Trophoblast cell (in vitro differentiated cells and primary cell): ENCODE results near the gene SCAF4.

Experiments
- DNase-seq, 2 donors: peaks; one replicate each; pipeline ENCODE4 v3.0.0-alpha.2; 2016
- H2AFZ ChIP-seq: 2 replicates; pipeline ENCODE4 v1.6.1; 2013; ENCODE audit warnings: low read length, moderate library complexity, mild to moderate bottlenecking; ENCODE audit not compliant: insufficient read depth, poor library complexity
- H2AK5ac ChIP-seq: 2 replicates; pipeline ENCODE4 v1.6.1; 2013; ENCODE audit warnings: mild to moderate bottlenecking, low read length
- H2BK120ac ChIP-seq: 2 replicates; pipeline ENCODE4 v1.6.1; 2013; ENCODE audit warnings: low read length, mild to moderate bottlenecking, moderate library complexity; ENCODE audit not compliant: insufficient read depth, poor library complexity
- H2BK12ac ChIP-seq: 2 replicates; pipeline ENCODE4 v1.6.1; 2013; ENCODE audit warnings: mild to moderate bottlenecking, low read length, moderate library complexity
- H2BK5ac ChIP-seq: 2 replicates; pipeline ENCODE4 v1.6.1; 2013; ENCODE audit warnings: low read length, low read depth, moderate library complexity, mild to moderate bottlenecking; ENCODE audit not compliant: poor library complexity
- H3K14ac ChIP-seq: 2 replicates; pipeline ENCODE4 v1.6.1; 2013; ENCODE audit warnings: mild to moderate bottlenecking, low read length
- H3K18ac ChIP-seq: 2 replicates; pipeline ENCODE4 v1.6.1; 2013; ENCODE audit warnings: mild to moderate bottlenecking, low read length
- H3K23ac ChIP-seq: 2 replicates; pipeline ENCODE4 v1.6.1; 2013; ENCODE audit warnings: low read length
- H3K27ac ChIP-seq: 2 replicates; pipeline ENCODE4 v1.5.1; 2013; ENCODE audit warnings: low read depth, mild to moderate bottlenecking, inconsistent platforms, low read length, moderate library complexity
- H3K27me3 ChIP-seq: 2 replicates; pipeline ENCODE4 v1.6.1; 2013; ENCODE audit warnings: inconsistent platforms, mild to moderate bottlenecking, low read length, moderate library complexity; ENCODE audit not compliant: insufficient read depth
- H3K36me3 ChIP-seq, 2 experiments: 1 replicate in 1 of 2; 2 replicates in 1 of 2; pipeline ENCODE4 v1.6.1; 2013; ENCODE audit warnings: low read length in 2 of 2, mild to moderate bottlenecking in 2 of 2, moderate library complexity in 1 of 2; ENCODE audit not compliant: insufficient read depth in 2 of 2, control insufficient read depth in 1 of 2
- H3K4ac ChIP-seq: 2 replicates; pipeline ENCODE4 v1.6.1; 2013; ENCODE audit warnings: low read depth, mild to moderate bottlenecking, low read length, moderate library complexity
- H3K4me1 ChIP-seq, 2 experiments: 1 replicate in 1 of 2; 2 replicates in 1 of 2; pipeline ENCODE4 v1.6.1; 2013; ENCODE audit warnings: low read length in 2 of 2, mild to moderate bottlenecking in 2 of 2, moderate library complexity in 1 of 2; ENCODE audit not compliant: insufficient read depth in 2 of 2, control insufficient read depth in 1 of 2
- H3K4me2 ChIP-seq: 2 replicates; pipeline ENCODE4 v1.6.1; 2013; ENCODE audit warnings: inconsistent platforms, mild to moderate bottlenecking, low read length, moderate library complexity
- H3K4me3 ChIP-seq: 2 replicates; pipeline ENCODE4 v1.5.1; 2013; ENCODE audit warnings: mild to moderate bottlenecking, low read depth, low read length, inconsistent platforms
- H3K79me1 ChIP-seq: one replicate; pipeline ENCODE4 v1.6.1; 2013; ENCODE audit warnings: low read length
- H3K79me2 ChIP-seq: 2 replicates; pipeline ENCODE4 v1.6.1; 2013; ENCODE audit warnings: low read length, mild to moderate bottlenecking; ENCODE audit not compliant: control insufficient read depth, insufficient read depth, poor library complexity
- H3K9ac ChIP-seq: 2 replicates; pipeline ENCODE4 v1.6.1; 2013; ENCODE audit warnings: mild to moderate bottlenecking, low read length
- H3K9me3 ChIP-seq: 2 replicates; pipeline ENCODE4 v1.6.1; 2013; ENCODE audit warnings: low read depth, mild to moderate bottlenecking, control low read depth, inconsistent platforms, low read length; ENCODE audit not compliant: insufficient read depth
- H4K12ac ChIP-seq: 2 replicates; pipeline ENCODE4 v1.6.1; 2013; ENCODE audit warnings: low read depth, mild to moderate bottlenecking, low read length, moderate library complexity
- H4K8ac ChIP-seq: 2 replicates; pipeline ENCODE4 v1.6.1; 2013; ENCODE audit warnings: low read depth, mild to moderate bottlenecking, low read length, moderate library complexity
- H4K91ac ChIP-seq: one replicate; pipeline ENCODE4 v1.6.1; 2013; ENCODE audit warnings: low read depth, mild to moderate bottlenecking, low read length, moderate library complexity
- WGBS: extraction: QIAGEN DNeasy Blood & Tissue Kit; methylation state at CpG from one replicate; pipeline ENCODE4 v1.1.7; 2013; ENCODE audit warnings: missing lambda C conversion rate; ENCODE audit not compliant: insufficient read length, insufficient coverage; ENCODE audit errors: extremely low coverage; 5-methylcytosine and 5-hydroxymethylcytosine counted together

Gene SCAF4

DNA sequence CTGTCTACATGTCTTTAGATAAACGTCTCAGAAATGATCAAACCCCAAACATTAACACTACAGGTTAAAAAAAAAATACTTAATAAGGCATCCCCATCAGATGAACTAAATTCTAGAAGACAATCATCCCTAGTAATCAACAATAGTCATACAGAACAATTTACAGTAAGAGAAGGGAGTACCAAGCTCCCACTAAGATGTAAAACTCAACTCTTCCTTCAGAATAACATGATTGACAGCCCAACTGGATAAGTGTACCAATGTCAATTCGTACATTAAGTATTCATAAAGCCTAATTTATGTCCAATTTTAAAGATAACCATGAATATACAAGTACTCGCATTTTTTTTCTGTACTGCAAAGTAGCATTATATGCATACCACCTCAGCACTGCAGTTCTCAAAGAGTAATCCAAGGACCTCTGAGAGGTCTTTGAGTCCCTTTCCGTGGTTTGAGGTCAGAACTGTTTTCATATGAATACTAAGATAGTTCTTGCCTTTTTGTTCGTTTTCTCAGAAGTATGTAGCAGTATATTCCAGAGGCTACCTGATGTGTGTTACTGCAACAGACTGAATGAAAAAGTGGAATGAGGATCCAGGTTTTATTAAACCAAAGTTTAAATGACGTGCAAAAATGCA, 6.6 kb downstream of the SCAF4 start:
- Histone ChIP-seq H2BK12ac (no peak overlapping the region), H4K91ac (no peak overlapping the region), H3K27me3 (no peaks in the 10 kb centered on the region), H3K36me3 (peaks cover 0 to 3% of the 10 kb centered on the region in 2 experiments), H3K79me2 (peaks cover 15% of the 10 kb centered on the region), H3K4ac (no peak overlapping the region), H2AK5ac (no peak overlapping the region), H3K23ac (no peak overlapping the region), H2AFZ (no peak overlapping the region), H2BK120ac (no peak overlapping the region), H3K9me3 (no peaks in the 10 kb centered on the region), H3K4me3 (no peak overlapping the region), H3K4me2 (no peak overlapping the region), H3K27ac (no peak overlapping the region), H3K4me1 (no peaks in the 10 kb centered on the region), H3K14ac (no peak overlapping the region), H4K12ac (no peak overlapping the region), H4K8ac (no peak overlapping the region), H3K18ac (no peak overlapping the region), H3K79me1 (no peaks in the 10 kb centered on the region), H3K9ac (no peak overlapping the region), H2BK5ac (no peak overlapping the region)
- DNase-seq, result no peak
- WGBS, result no CpG with 5 or more reads among the region's 6 CpGs

DNA sequence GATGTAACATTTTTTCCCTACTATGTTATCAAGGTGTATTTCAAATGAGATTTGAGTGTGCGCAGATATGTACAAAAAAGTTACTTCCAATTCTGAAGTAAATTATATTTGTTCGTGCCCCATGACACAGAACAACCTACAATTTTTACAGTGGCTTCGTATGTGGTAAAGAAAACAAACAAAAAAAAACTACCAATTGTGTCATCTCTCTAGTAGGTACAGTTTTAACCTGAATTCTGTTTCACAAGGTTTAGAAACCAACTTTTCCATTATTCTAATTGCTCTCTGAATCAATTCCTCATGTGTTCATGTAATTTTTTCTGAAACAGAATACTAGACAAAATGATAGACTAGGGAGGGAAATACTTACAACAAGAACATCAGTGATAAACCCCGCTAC, 7.4 kb downstream of the SCAF4 start:
- no peaks in the 10 kb centered on the region for H3K27me3 ChIP-seq

DNA sequence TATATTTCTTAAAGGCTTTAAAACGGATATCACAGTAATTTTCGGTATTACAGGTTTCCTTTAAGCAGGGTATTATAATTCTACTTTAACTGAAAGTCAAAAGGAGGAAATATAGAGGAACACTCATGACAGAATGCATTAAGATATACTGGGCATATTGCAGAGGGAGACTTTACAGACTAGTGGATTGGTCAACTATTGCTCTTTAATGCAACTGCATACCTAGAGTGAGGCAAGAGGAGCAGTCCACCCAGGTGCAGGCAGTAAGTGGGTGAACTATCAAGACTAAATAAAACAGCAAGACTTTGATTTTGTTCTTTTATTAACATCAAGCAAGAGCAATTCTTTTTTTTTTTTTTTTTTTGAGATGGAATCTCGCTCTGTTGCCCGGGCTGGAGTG, 10.5 kb downstream of the SCAF4 start:
- H2AFZ ChIP-seq, result no peak overlapping the region
- H3K14ac ChIP-seq, result no peak overlapping the region
- no peak overlapping the region for H3K9ac ChIP-seq
- no peak overlapping the region for H3K27ac ChIP-seq
- H4K12ac ChIP-seq, result no peak overlapping the region
- H3K79me2 ChIP-seq, result peaks cover 12% of the 10 kb centered on the region
- no peak overlapping the region for H3K4me3 ChIP-seq
- no peak overlapping the region for H4K8ac ChIP-seq
- no CpG with 5 or more reads among the region's 4 CpGs for WGBS
- H3K4me2 ChIP-seq, result no peak overlapping the region
- H2AK5ac ChIP-seq, result no peak overlapping the region
- H3K18ac ChIP-seq, result no peak overlapping the region
- H2BK5ac ChIP-seq, result no peak overlapping the region
- H3K79me1 ChIP-seq, result no peaks in the 10 kb centered on the region
- no peaks in the 10 kb centered on the region for H3K4me1 ChIP-seq
- H3K27me3 ChIP-seq, result no peaks in the 10 kb centered on the region
- no peak overlapping the region for H2BK12ac ChIP-seq
- H4K91ac ChIP-seq, result no peak overlapping the region
- no peaks in the 10 kb centered on the region for H3K9me3 ChIP-seq
- peak overlapping the region; percentile 36 for H3K4ac ChIP-seq
- peak in 1 of 2 donors; percentile 34 for DNase-seq
- no peak overlapping the region for H2BK120ac ChIP-seq
- H3K36me3 ChIP-seq, result peaks cover 0 to 2% of the 10 kb centered on the region in 2 experiments
- H3K23ac ChIP-seq, result no peak overlapping the region

More for the DNA sequence above, 7.4 kb downstream of the SCAF4 start:
- no peak overlapping the region for H3K4ac ChIP-seq
- H3K4me1 ChIP-seq, result no peaks in the 10 kb centered on the region
- H3K27ac ChIP-seq, result no peak overlapping the region
- H3K79me1 ChIP-seq, result no peaks in the 10 kb centered on the region
- no peak overlapping the region for H2BK12ac ChIP-seq
- no peak overlapping the region for H3K18ac ChIP-seq
- H3K9me3 ChIP-seq, result no peaks in the 10 kb centered on the region
- H2AFZ ChIP-seq, result no peak overlapping the region
- H4K91ac ChIP-seq, result no peak overlapping the region
- no peak overlapping the region for H3K14ac ChIP-seq
- no peak for DNase-seq
- no peak overlapping the region for H2AK5ac ChIP-seq
- no CpG with 5 or more reads among the region's 4 CpGs for WGBS
- H3K4me3 ChIP-seq, result no peak overlapping the region
- H4K12ac ChIP-seq, result no peak overlapping the region
- H4K8ac ChIP-seq, result no peak overlapping the region
- H3K36me3 ChIP-seq, result peaks cover 0 to 3% of the 10 kb centered on the region in 2 experiments
- no peak overlapping the region for H2BK5ac ChIP-seq
- H3K79me2 ChIP-seq, result peaks cover 14% of the 10 kb centered on the region
- no peak overlapping the region for H3K23ac ChIP-seq
- H3K9ac ChIP-seq, result no peak overlapping the region
- no peak overlapping the region for H2BK120ac ChIP-seq
- H3K4me2 ChIP-seq, result no peak overlapping the region

DNA sequence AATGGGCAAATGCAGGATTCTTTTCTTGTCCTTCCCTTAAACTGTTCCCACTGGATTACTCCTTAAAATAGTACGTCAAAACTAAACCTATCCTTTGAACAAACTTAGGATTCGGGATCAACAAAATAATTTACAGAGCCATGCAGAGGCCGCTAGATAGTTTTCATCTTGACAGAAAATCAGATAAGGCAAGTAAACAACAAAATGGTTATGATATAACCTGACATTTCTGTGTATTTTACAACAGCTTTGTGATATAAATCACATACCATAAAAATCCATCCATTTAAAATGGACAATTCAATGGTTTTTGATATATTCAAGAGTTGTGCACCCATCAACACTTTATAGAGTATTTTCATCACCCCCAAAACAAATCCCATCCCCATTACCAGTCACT, 11.2 kb downstream of the SCAF4 start:
- Histone ChIP-seq H3K23ac (no peak overlapping the region), H3K4me2 (no peak overlapping the region), H3K27ac (no peak overlapping the region), H3K4me1 (no peaks in the 10 kb centered on the region), H2BK12ac (no peak overlapping the region), H3K4me3 (no peak overlapping the region), H3K14ac (no peak overlapping the region), H3K9ac (no peak overlapping the region), H4K91ac (no peak overlapping the region), H3K4ac (no peak overlapping the region), H2AK5ac (no peak overlapping the region), H3K79me1 (no peaks in the 10 kb centered on the region), H4K8ac (no peak overlapping the region), H3K79me2 (peaks cover 8% of the 10 kb centered on the region), H3K27me3 (no peaks in the 10 kb centered on the region), H2BK5ac (no peak overlapping the region), H4K12ac (no peak overlapping the region), H3K36me3 (no peaks in the 10 kb centered on the region), H2AFZ (no peak overlapping the region), H3K9me3 (no peaks in the 10 kb centered on the region), H3K18ac (no peak overlapping the region), H2BK120ac (no peak overlapping the region)
- WGBS, result no CpG with 5 or more reads among the region's 3 CpGs
- DNase-seq, result no peak
